Activated CD4-positive, alpha-beta memory T cell treated with anti-CD3 and anti-CD28 coated beads, Interleukin-2, amount 10 ng/mL, durations not matched to agents 7 days and 5 days (primary cell): ENCODE measurements around the gene PIN1. TPM values are rescaled to one million over a fixed set of nuclear protein-coding genes. Genes with fewer than 3 reads are reported as not detected.

Experiments used
- CTCF ChIA-PET: fragments of 350-600 bp; sonication (Branson Sonifier 250); formaldehyde crosslinking; loops from one replicate; lab custom pipeline; 2021; ENCODE audit warnings: antibody characterized with exemption, inconsistent platforms; lab: Charles Lee
- POLR2A ChIA-PET: fragments of 350-600 bp; sonication (Branson Sonifier 250); formaldehyde crosslinking; loops from one replicate; lab custom pipeline; 2021; ENCODE audit warnings: antibody characterized with exemption; lab: Charles Lee
- DNase-seq: peaks from one replicate; pipeline ENCODE4 v3.0.0-alpha.2; 2020
- H3K27ac Mint-ChIP-seq: one replicate; pipeline ENCODE4 v1.8.0; 2021; ENCODE audit warnings: mild to moderate bottlenecking, mixed read lengths
- H3K27me3 Mint-ChIP-seq: one replicate; pipeline ENCODE4 v1.8.0; 2021; ENCODE audit warnings: mixed read lengths
- H3K36me3 Mint-ChIP-seq: one replicate; pipeline ENCODE4 v1.8.0; 2021; ENCODE audit warnings: low read depth, mixed read lengths
- H3K4me1 Mint-ChIP-seq: one replicate; pipeline ENCODE4 v1.8.0; 2021; ENCODE audit warnings: mixed read lengths
- H3K4me3 Mint-ChIP-seq: one replicate; pipeline ENCODE4 v1.8.0; 2021; ENCODE audit warnings: mild to moderate bottlenecking, mixed read lengths
- H3K9me3 Mint-ChIP-seq: one replicate; pipeline ENCODE4 v1.8.0; 2021; ENCODE audit warnings: mixed read lengths
- total RNA-seq, 2 experiments: library from RNA; stranded (reverse); gene quantifications; one replicate each; pipeline ENCODE4 v1.2.3, GENCODE V29; 2021

PIN1 gene
- total RNA-seq, 2 experiments from 2014 or later, result 96.0 to 97.0 TPM

DNA sequence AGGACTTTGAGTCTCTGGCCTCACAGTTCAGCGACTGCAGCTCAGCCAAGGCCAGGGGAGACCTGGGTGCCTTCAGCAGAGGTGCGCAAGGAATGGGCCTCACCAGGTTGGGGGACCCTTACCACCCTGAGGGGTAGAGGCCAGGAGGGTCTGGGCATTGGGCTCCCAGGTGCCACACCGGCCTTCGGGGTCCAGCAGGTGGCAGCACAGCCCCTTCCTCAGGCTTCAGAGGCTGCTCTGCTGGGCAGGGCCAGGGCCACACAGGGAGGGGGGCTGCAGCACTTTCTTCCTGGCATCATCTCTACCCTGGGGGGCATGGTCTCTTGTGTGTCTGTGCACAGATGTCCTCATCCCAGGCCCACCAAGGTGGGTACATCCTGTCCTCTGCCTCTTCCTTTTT is 12.9 kb downstream of the PIN1 start:
- peaks cover 12% of the 10 kb centered on the region for H3K4me1 Mint-ChIP-seq
- ChIA-PET POLR2A (no interaction called here), CTCF (no interaction called here)
- H3K27ac Mint-ChIP-seq, result no peak overlapping the region
- H3K36me3 Mint-ChIP-seq, result peaks cover 32% of the 10 kb centered on the region
- no peaks in the 10 kb centered on the region for H3K27me3 Mint-ChIP-seq
- H3K4me3 Mint-ChIP-seq, result no peak overlapping the region
- peak; percentile 49 for DNase-seq
- H3K9me3 Mint-ChIP-seq, result no peaks in the 10 kb centered on the region

DNA sequence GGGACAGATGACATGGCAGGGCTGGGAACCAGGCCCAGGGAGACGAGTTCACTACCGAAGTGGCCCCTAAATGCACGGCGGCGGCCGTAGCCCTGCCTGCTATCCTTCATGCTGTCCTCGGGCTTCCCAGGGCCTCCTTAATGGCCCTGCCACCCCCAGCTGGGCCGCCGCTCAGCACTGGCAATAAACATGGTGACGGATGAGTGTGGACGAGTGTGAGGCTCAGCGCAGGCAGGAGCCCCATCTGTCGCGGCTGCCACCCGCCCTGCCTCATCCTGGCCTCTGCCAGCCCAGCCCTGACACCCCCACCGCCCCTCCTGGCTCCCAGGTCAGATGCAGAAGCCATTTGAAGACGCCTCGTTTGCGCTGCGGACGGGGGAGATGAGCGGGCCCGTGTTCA is 13.6 kb downstream of the PIN1 start:
- ChIA-PET POLR2A (no interaction called here), CTCF (no interaction called here)
- H3K4me3 Mint-ChIP-seq, result no peak overlapping the region
- peaks cover 26% of the 10 kb centered on the region for H3K36me3 Mint-ChIP-seq
- no peak overlapping the region for H3K27ac Mint-ChIP-seq
- no peak for DNase-seq
- H3K27me3 Mint-ChIP-seq, result no peaks in the 10 kb centered on the region
- peaks cover 12% of the 10 kb centered on the region for H3K4me1 Mint-ChIP-seq
- no peaks in the 10 kb centered on the region for H3K9me3 Mint-ChIP-seq

DNA sequence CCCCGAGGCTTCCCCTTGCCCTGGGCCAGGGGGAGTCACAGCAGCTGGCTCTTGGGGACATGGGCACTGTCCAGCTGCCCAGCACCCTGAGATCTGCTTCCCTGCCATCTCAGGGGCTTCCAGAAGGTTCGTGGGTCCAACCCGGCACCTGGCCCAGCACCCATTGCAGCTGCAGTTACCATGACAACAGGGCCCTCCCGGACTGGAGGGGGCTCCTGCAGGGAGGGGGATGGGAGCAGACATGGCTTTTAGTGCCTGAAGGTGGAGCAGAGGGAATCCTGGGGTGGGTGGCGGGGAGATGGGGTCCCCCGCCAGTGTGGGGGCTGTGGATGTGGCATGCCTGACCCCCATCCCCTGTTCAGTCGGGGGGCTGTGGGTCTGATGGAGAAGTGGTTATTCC is 14.7 kb downstream of the PIN1 start:
- Mint-ChIP-seq H3K27ac (no peak overlapping the region), H3K4me1 (peaks cover 11% of the 10 kb centered on the region), H3K27me3 (no peaks in the 10 kb centered on the region), H3K36me3 (peaks cover 17% of the 10 kb centered on the region), H3K4me3 (no peak overlapping the region), H3K9me3 (no peaks in the 10 kb centered on the region)
- no peak for DNase-seq
- ChIA-PET CTCF (no interaction called here), POLR2A (no interaction called here)

DNA sequence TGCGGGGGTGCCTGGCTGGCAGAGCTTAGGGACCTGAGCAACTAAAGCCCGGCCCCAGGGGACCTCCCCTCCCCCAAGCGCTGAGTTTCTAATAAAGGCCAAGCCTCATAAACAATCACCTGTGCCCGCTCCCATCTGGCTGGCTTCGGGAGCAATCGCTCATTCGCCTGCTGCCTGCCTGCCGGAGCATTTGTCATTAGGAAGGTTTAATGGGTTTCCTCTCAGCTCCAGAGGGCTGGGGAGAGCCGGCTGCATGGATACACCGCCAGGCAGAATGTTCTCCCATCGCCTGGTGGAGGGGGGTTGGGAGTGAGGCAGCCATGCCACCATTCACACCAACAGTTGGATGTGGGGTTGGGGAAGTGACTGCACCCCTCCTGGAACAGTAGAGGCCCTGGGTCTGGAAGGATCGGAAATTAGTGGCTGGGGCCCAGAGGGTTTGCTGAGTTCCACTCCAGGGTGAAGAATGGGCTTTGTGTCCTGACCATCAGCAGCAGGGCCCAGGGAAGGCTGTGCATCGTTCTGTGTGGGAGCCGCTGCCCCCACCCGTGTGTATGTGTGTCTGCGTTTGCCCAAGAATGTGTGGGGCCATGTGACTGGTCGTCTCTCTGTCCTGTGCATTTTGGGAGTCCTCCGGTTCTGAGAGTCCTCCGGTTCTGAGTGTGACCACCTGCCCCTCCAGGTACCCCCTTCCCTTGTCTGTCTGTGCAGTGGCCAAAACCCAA is 15.3 kb downstream of the PIN1 start:
- POLR2A ChIA-PET, result interaction anchor here (1.0 kb wide), 1 partner anchor 10 kb away, joined by 3 read pairs; no protein-coding TSS in a partner anchor
- Mint-ChIP-seq H3K36me3 (peaks cover 11% of the 10 kb centered on the region), H3K9me3 (no peaks in the 10 kb centered on the region), H3K27ac (no peak overlapping the region), H3K27me3 (no peaks in the 10 kb centered on the region), H3K4me3 (no peak overlapping the region), H3K4me1 (peaks cover 9% of the 10 kb centered on the region)
- CTCF ChIA-PET, result no interaction called here
- DNase-seq, result no peak

DNA sequence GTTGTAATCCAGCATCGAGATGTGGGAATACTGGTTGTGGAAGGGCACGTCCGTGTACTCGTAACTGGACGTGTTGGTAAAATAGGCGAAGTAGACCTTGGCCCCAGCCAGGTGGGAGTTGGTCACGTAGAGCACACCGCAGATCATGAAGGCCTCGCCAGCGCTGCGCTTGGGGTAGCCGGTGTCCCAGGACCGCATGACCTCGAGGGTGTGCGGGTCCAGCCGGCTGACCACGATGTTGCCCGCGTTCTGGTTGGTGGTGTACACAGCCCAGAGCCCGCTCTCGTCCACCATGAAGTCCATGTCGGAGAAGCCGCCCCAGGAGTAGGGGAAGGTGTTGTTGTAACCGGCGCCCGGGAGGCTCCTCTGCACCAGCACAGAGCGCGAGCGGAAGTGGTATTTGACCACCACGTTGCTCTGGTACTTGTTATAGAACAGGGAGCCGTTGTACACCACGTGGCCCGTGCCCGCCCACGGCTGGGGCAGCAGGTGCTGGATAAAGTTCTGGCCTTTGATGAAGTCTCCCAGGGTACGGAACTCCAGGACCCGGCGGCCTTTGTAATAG is 19.2 kb downstream of the PIN1 start:
- DNase-seq, result no peak
- ChIA-PET POLR2A (no interaction called here), CTCF (no interaction called here)
- H3K4me3 Mint-ChIP-seq, result no peak overlapping the region
- peaks cover 5% of the 10 kb centered on the region for H3K36me3 Mint-ChIP-seq
- no peaks in the 10 kb centered on the region for H3K9me3 Mint-ChIP-seq
- peaks cover 29% of the 10 kb centered on the region for H3K4me1 Mint-ChIP-seq
- no peaks in the 10 kb centered on the region for H3K27me3 Mint-ChIP-seq
- no peak overlapping the region for H3K27ac Mint-ChIP-seq

DNA sequence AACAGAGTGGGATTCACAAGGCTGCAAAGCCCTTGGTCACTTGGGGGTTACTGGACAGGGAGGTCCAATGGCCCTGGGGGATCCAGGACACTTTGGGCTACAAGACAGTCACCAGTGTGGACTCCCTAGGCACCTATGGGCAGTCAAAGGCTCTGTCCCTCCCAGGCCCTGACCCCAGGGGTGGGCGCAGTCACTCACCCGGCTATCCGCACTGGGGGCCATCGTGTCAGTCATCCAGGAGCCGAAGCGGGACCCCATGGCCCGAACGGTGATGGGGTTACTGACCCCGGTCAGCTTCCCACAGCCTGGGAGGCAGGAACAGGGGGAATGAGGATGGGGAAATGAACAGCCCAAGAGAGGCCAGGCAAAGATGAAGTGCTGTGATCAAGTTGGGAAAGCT is 21.5 kb downstream of the PIN1 start:
- Mint-ChIP-seq H3K36me3 (peaks cover 5% of the 10 kb centered on the region), H3K4me3 (peak overlapping the region; percentile 31), H3K4me1 (peaks cover 50% of the 10 kb centered on the region), H3K9me3 (no peaks in the 10 kb centered on the region), H3K27me3 (no peaks in the 10 kb centered on the region), H3K27ac (peak overlapping the region; percentile 59)
- ChIA-PET POLR2A (interaction anchor here (2.5 to 3.5 kb wide), 3 partner anchors 10 to 28 kb away, joined by 10 to 22 read pairs (median 18); partner anchors contain the start of genes PIN1 and UBL5), CTCF (no interaction called here)
- no peak for DNase-seq

DNA sequence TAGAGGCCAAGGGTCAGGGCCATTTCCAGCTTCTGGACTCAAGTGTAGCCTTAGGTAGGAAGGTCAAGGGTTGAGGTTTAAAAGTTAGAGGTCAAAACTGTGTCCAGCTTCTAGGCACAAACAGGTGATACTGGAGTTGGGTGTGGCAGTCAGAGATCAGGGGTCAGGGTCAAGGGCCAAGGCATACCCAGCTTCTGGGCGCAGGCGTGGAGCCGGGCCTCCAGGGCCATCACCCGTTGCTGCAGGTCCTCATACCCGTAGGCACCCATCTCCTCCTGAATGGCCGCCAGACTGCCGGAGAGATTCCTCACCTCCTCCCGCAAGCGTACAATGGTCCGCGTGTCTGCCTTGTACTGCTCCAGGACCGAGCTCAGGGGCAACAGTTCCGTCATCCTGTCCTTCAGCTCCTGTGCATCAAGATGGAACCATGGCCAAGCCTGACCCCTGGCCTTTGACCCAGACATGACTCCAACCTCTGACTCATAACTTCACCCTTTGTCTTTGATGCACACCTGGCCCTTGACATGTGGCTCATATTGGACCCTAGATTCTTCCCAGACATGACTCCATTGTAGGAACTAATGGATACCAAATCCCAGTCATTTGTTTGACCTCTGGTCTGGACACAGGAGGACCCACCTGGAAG is 22.1 kb downstream of the PIN1 start:
- CTCF ChIA-PET, result interaction anchor here (0.5 kb wide), 1 partner anchor 151 kb away, joined by 5 read pairs; no protein-coding TSS in a partner anchor
- POLR2A ChIA-PET, result interaction anchor here (1.3 to 3.5 kb wide), 4 partner anchors 10 to 28 kb away, joined by 4 to 22 read pairs (median 14); partner anchors contain the start of genes PIN1 and UBL5
- no peaks in the 10 kb centered on the region for H3K27me3 Mint-ChIP-seq
- H3K4me3 Mint-ChIP-seq, result peak overlapping the region; percentile 77
- peak overlapping the region; percentile 95 for H3K27ac Mint-ChIP-seq
- H3K4me1 Mint-ChIP-seq, result peaks cover 56% of the 10 kb centered on the region
- DNase-seq, result no peak
- peaks cover 5% of the 10 kb centered on the region for H3K36me3 Mint-ChIP-seq
- no peaks in the 10 kb centered on the region for H3K9me3 Mint-ChIP-seq

DNA sequence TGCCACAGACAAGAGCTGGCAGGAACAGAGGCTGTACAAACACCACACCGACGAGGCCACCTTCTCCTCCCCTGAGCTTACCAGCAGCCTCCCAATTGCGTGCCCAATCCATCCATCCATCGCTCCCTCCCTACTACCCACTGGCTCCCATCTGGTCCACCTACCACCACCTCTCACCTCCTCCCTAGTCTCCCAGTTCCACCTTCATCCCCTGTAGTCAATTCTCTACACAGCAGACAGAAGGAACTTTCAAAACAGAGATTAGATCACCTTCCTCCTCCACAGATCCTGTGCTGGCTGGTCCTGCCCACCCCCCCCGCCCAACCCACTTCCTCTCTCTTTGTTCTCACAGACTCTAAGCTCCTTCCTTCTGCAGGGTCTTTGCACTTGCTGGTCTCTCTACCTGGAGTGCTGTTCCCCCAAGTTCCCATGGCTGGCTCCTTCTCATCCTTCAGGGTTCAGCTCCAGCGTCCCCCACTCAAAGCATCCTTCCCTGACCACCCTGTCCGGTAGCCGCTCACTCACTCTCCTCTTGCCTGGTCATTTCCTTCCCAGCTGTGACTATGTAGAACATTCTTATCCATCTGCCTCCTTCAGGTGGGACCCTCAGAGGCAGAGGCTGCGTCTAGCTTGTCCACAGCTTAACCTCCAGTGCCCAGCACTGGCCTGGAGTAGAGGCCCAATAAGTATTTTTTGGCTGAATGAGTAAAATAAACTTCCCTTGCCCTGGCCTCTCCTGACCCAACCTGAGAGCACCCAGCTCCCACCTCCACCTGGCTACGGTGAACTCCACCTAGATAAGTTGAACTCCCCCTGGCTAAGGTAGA is 23.0 kb downstream of the PIN1 start:
- peak; percentile 36 for DNase-seq
- Mint-ChIP-seq H3K27ac (peak overlapping the region; percentile 95), H3K36me3 (peaks cover 9% of the 10 kb centered on the region), H3K9me3 (no peaks in the 10 kb centered on the region), H3K4me1 (peaks cover 65% of the 10 kb centered on the region), H3K4me3 (peak overlapping the region; percentile 77), H3K27me3 (no peaks in the 10 kb centered on the region)
- POLR2A ChIA-PET, result interaction anchor here (0.7 to 3.5 kb wide), 5 partner anchors 9 to 239 kb away, joined by 3 to 22 read pairs (median 10); partner anchors contain the start of genes PIN1 and UBL5
- CTCF ChIA-PET, result interaction anchor here (0.5 kb wide), 1 partner anchor 152 kb away, joined by 5 read pairs; no protein-coding TSS in a partner anchor

DNA sequence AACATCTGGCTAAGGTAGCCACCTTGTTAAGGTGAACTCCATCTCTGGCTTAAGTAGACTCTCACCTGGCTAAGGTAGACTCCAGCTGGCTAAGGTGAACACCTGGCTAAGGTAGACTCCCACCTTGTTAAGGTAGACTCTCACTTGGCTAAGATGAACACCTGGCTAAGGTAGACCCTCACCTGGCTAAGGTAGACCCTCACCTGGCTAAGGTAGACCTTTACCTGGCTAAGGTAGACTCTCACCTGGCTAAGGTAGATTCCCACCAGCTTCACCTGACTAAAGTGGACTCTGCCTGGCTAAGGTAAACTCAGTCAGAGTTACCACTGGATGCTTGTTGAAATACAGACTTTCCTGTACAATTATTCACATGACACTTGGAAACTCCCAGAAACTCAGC is 23.6 kb downstream of the PIN1 start:
- Mint-ChIP-seq H3K27ac (peak overlapping the region; percentile 95), H3K4me3 (no peak overlapping the region), H3K9me3 (no peaks in the 10 kb centered on the region), H3K27me3 (no peaks in the 10 kb centered on the region), H3K4me1 (peaks cover 71% of the 10 kb centered on the region), H3K36me3 (peaks cover 8% of the 10 kb centered on the region)
- POLR2A ChIA-PET, result interaction anchor here (2.5 to 3.5 kb wide), 3 partner anchors 8 to 30 kb away, joined by 10 to 22 read pairs (median 18); partner anchors contain the start of genes PIN1 and UBL5
- DNase-seq, result no peak
- CTCF ChIA-PET, result no interaction called here

DNA sequence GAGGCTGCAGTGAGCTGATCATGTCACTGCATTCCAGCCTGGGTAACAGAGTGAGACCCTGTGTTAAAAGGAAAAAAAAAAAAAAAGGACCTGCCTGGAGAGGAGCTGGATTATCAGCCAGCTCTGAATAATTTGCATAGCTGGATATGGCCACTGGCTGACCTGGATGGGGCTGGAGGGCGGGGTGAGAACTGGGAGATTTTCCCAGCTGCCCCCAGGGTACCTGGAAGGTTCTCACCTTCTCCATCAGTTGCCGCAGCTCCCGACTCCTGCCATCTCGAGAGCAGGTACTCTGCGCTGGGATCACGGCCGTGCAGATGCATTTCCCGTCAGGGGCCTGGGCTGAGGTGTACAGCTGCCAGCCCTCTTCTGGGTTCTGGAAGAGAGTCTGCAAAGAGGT is 25.3 kb downstream of the PIN1 start:
- Mint-ChIP-seq H3K4me3 (no peak overlapping the region), H3K9me3 (no peaks in the 10 kb centered on the region), H3K27me3 (no peaks in the 10 kb centered on the region), H3K36me3 (peaks cover 6% of the 10 kb centered on the region), H3K27ac (no peak overlapping the region), H3K4me1 (peaks cover 78% of the 10 kb centered on the region)
- ChIA-PET POLR2A (interaction anchor here (1.0 kb wide), 1 partner anchor 9 kb away, joined by 3 read pairs; no protein-coding TSS in a partner anchor), CTCF (no interaction called here)
- no peak for DNase-seq

DNA sequence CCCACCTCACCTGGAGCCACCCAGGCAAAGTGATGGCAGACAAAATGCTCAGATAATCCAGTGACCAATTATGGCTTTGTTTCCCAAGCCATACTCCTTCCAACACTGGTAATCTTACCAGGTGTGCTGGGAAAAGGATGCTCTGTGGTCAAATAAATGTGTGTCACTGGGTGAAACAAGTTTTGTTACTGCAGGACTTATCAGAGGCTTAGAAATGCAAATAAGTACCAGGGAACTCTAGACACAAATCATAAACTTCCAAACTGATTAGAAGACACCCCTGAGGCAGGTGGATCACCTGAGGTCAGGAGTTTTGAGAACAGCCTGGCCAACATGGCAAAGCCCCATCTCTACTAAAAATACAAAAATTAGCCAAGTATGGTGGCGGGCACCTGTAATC is 26.4 kb downstream of the PIN1 start:
- no peaks in the 10 kb centered on the region for H3K9me3 Mint-ChIP-seq
- ChIA-PET POLR2A (no interaction called here), CTCF (no interaction called here)
- H3K27me3 Mint-ChIP-seq, result no peaks in the 10 kb centered on the region
- H3K4me1 Mint-ChIP-seq, result peaks cover 86% of the 10 kb centered on the region
- H3K27ac Mint-ChIP-seq, result no peak overlapping the region
- H3K36me3 Mint-ChIP-seq, result peaks cover 6% of the 10 kb centered on the region
- DNase-seq, result no peak
- no peak overlapping the region for H3K4me3 Mint-ChIP-seq

DNA sequence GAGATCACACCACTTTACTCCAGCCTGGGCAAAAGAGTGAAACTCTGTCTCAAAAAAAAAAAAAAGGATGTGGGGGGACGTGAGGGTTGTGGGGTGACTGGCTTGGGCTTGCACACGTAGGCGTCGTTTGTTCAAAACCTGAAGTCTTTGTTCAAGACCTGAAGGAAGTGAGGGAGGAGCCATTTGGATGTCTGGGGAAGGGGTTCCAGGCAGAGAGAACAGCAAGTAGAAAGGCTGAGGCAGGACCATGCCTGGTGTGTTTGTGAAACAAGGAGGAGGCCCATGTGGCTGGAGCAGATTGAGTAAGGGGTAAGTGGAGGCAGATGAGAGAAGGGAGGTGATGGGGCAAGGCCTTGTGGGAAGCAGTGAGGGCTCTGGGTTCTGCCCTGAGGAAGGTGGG is 27.8 kb downstream of the PIN1 start:
- Mint-ChIP-seq H3K4me3 (peak overlapping the region; percentile 75), H3K27ac (peak overlapping the region; percentile 86), H3K36me3 (peaks cover 4% of the 10 kb centered on the region), H3K27me3 (no peaks in the 10 kb centered on the region), H3K9me3 (no peaks in the 10 kb centered on the region), H3K4me1 (peaks cover 76% of the 10 kb centered on the region)
- ChIA-PET CTCF (interaction anchor here (0.7 kb wide), 1 partner anchor 165 kb away, joined by 3 read pairs; no protein-coding TSS in a partner anchor), POLR2A (interaction anchor here (0.7 to 1.7 kb wide), 3 partner anchors 28 to 38 kb away, joined by 3 to 5 read pairs (median 3); partner anchors contain the start of genes PIN1 and UBL5)
- DNase-seq, result peak; percentile 32
